IMR-90 (cell line): Measurements from ENCODE around the gene PLBD2. TPM values are rescaled to one million over a fixed set of nuclear protein-coding genes. Genes with fewer than 3 reads are reported as not detected.

Source experiments
- ATAC-seq: fragments of 200-7000 bp; cut with Tn5 transposase; 2 replicates; pipeline ENCODE4 v1.9.1; 2020; ENCODE audit warnings: low read depth, mild to moderate bottlenecking, moderate library complexity
- BruUV-seq: library from RNA; stranded (reverse); fragments of 400-500 nt; replicated peaks from 2 replicates; lab custom pipeline; 2021; lab: Mats Ljungman, UMichigan
- CTCF ChIA-PET: fragments of 300-600 bp; formaldehyde crosslinking; extraction: SDS; loops from one replicate; lab custom pipeline; 2021; ENCODE audit warnings: antibody characterized with exemption; lab: Yijun Ruan, JAX
- POLR2A ChIA-PET: fragments of 300-600 bp; sonication (Branson Sonifier 250); formaldehyde crosslinking; loops from one replicate; lab custom pipeline; 2022; ENCODE audit warnings: antibody characterized with exemption; ENCODE audit not compliant: unreplicated experiment; lab: Charles Lee
- DNase-seq: peaks from one replicate; pipeline ENCODE4 v3.0.0; 2013
- H2AFZ ChIP-seq: replicated peaks from 2 replicates; pipeline ENCODE3; 2013; ENCODE audit warnings: low read length, mild to moderate bottlenecking; ENCODE audit not compliant: poor library complexity
- H2AK5ac ChIP-seq: 2 replicates; pipeline ENCODE4 v1.6.1; 2013; ENCODE audit warnings: low read depth, low read length, inconsistent platforms
- H2AK9ac ChIP-seq: replicated peaks from 2 replicates; pipeline ENCODE3; 2013; ENCODE audit warnings: mild to moderate bottlenecking, low read depth, low read length, moderate library complexity; ENCODE audit not compliant: poor library complexity
- H2BK120ac ChIP-seq: 2 replicates; pipeline ENCODE4 v1.6.1; 2013; ENCODE audit warnings: low read depth, low read length, inconsistent platforms
- H2BK15ac ChIP-seq: 3 replicates; pipeline ENCODE4 v1.6.1; 2013; ENCODE audit warnings: low read depth, low read length, inconsistent platforms
- H2BK20ac ChIP-seq: 2 replicates; pipeline ENCODE4 v1.6.1; 2013; ENCODE audit warnings: low read depth, mild to moderate bottlenecking, inconsistent platforms, low read length, moderate library complexity
- H2BK5ac ChIP-seq: 2 replicates; pipeline ENCODE4 v1.6.1; 2013; ENCODE audit warnings: mild to moderate bottlenecking, low read depth, low read length, inconsistent platforms; ENCODE audit not compliant: poor library complexity, severe bottlenecking
- H3K14ac ChIP-seq: replicated peaks from 2 replicates; pipeline ENCODE4 v1.6.1; 2013; ENCODE audit warnings: low read depth, low read length, inconsistent platforms
- H3K18ac ChIP-seq: 2 replicates; pipeline ENCODE4 v1.6.1; 2013; ENCODE audit warnings: low read depth, low read length, control low read depth
- H3K23ac ChIP-seq: 2 replicates; pipeline ENCODE4 v1.6.1; 2013; ENCODE audit warnings: low read depth, low read length, inconsistent platforms
- H3K27ac ChIP-seq: 2 replicates; pipeline ENCODE4 v1.5.1; 2013; ENCODE audit warnings: mild to moderate bottlenecking, control low read depth, low read length; ENCODE audit not compliant: insufficient read depth
- H3K27me3 ChIP-seq: 2 replicates; pipeline ENCODE4 v1.6.1; 2013; ENCODE audit warnings: low read length; ENCODE audit not compliant: control insufficient read depth, insufficient read depth
- H3K36me3 ChIP-seq: 2 replicates; pipeline ENCODE4 v1.6.1; 2013; ENCODE audit warnings: low read length, mixed read lengths; ENCODE audit not compliant: control insufficient read depth, insufficient read depth
- H3K4ac ChIP-seq: 2 replicates; pipeline ENCODE4 v1.6.1; 2013; ENCODE audit warnings: low read depth, low read length, inconsistent platforms
- H3K4me1 ChIP-seq: 2 replicates; pipeline ENCODE4 v1.6.1; 2013; ENCODE audit warnings: low read length, mixed read lengths; ENCODE audit not compliant: control insufficient read depth, insufficient read depth
- H3K4me2 ChIP-seq: 2 replicates; pipeline ENCODE4 v1.6.1; 2013; ENCODE audit warnings: low read depth, mild to moderate bottlenecking, control low read depth, low read length, moderate library complexity
- H3K4me3 ChIP-seq: 2 replicates; pipeline ENCODE4 v1.5.1; 2013; ENCODE audit warnings: low read depth, mild to moderate bottlenecking, control low read depth, low read length, moderate library complexity; ENCODE audit not compliant: insufficient read depth
- H3K56ac ChIP-seq: 2 replicates; pipeline ENCODE4 v1.6.1; 2013; ENCODE audit warnings: low read length, inconsistent platforms; ENCODE audit not compliant: insufficient read depth; ENCODE audit errors: extremely low read depth
- H3K79me1 ChIP-seq, 2 experiments: 2 replicates each; pipeline ENCODE4 v1.6.1; 2013; ENCODE audit warnings: low read length in 2 of 2, inconsistent platforms in 1 of 2, low read depth in 1 of 2
- H3K9ac ChIP-seq: 2 replicates; pipeline ENCODE4 v1.6.1; 2013; ENCODE audit warnings: low read depth, low read length, control low read depth
- H3K9me1 ChIP-seq: 2 replicates; pipeline ENCODE4 v1.6.1; 2013; ENCODE audit warnings: low read length, inconsistent platforms; ENCODE audit not compliant: insufficient read depth
- H3K9me3 ChIP-seq: 2 replicates; pipeline ENCODE4 v1.6.1; 2013; ENCODE audit warnings: low read length; ENCODE audit not compliant: control insufficient read depth, insufficient read depth
- H4K20me1 ChIP-seq: 2 replicates; pipeline ENCODE4 v1.6.1; 2013; ENCODE audit warnings: low read length, inconsistent platforms; ENCODE audit not compliant: insufficient read depth
- H4K5ac ChIP-seq: 2 replicates; pipeline ENCODE4 v1.6.1; 2013; ENCODE audit warnings: mild to moderate bottlenecking, low read depth, low read length, control low read depth
- H4K8ac ChIP-seq, 2 experiments: 2 replicates each; pipeline ENCODE4 v1.6.1; 2013; ENCODE audit warnings: low read depth in 2 of 2, low read length in 2 of 2, control low read depth in 1 of 2, inconsistent platforms in 1 of 2
- H4K91ac ChIP-seq: 2 replicates; pipeline ENCODE4 v1.6.1; 2013; ENCODE audit warnings: low read depth, low read length, inconsistent platforms; ENCODE audit not compliant: insufficient read depth
- BHLHE40 ChIP-seq: fragments of 150-350 bp; IDR thresholded peaks from 2 replicates; pipeline ENCODE4 v1.6.1; 2016; ENCODE audit warnings: mild to moderate bottlenecking, low read depth, low read length
- CEBPB ChIP-seq: IDR thresholded peaks from 2 replicates; pipeline ENCODE4 v1.6.1; 2012; ENCODE audit warnings: low read depth, low read length, improper control_type of control experiment
- CHD1 ChIP-seq: IDR thresholded peaks from 2 replicates; pipeline ENCODE4 v1.6.1; 2012; ENCODE audit warnings: low read depth, low read length, improper control_type of control experiment
- CTCF ChIP-seq: conservative IDR thresholded peaks from 2 replicates; pipeline ENCODE4 v1.5.1; 2012; ENCODE audit warnings: mild to moderate bottlenecking, low read depth, low read length, improper control_type of control experiment
- ELK1 ChIP-seq: fragments of 150-350 bp; IDR thresholded peaks from 2 replicates; pipeline ENCODE4 v1.6.1; 2016; ENCODE audit warnings: low read depth, mild to moderate bottlenecking, low read length, moderate library complexity, borderline replicate concordance
- FOS ChIP-seq: fragments of 150-350 bp; IDR thresholded peaks from 2 replicates; pipeline ENCODE4 v1.6.1; 2016; ENCODE audit warnings: low read depth, low read length
- MAFK ChIP-seq: IDR thresholded peaks from 2 replicates; pipeline ENCODE4 v1.6.1; 2012; ENCODE audit warnings: low read depth, low read length, improper control_type of control experiment
- MAZ ChIP-seq: IDR thresholded peaks from 2 replicates; pipeline ENCODE4 v1.6.1; 2012; ENCODE audit warnings: low read depth, mild to moderate bottlenecking, low read length, improper control_type of control experiment, moderate library complexity, borderline replicate concordance
- MXI1 ChIP-seq: IDR thresholded peaks from 2 replicates; pipeline ENCODE4 v1.6.1; 2012; ENCODE audit warnings: low read depth, mild to moderate bottlenecking, low read length, moderate library complexity, borderline replicate concordance
- NFE2L2 ChIP-seq: fragments of 150-350 bp; IDR thresholded peaks from 2 replicates; pipeline ENCODE4 v1.6.1; 2016; ENCODE audit warnings: low read depth, mild to moderate bottlenecking, low read length
- POLR2A ChIP-seq: IDR thresholded peaks from 2 replicates; pipeline ENCODE4 v1.6.1; 2012; ENCODE audit warnings: mild to moderate bottlenecking, low read depth, low read length
- RAD21 ChIP-seq: IDR thresholded peaks from 2 replicates; pipeline ENCODE4 v1.6.1; 2012; ENCODE audit warnings: low read length, improper control_type of control experiment
- RCOR1 ChIP-seq: IDR thresholded peaks from 2 replicates; pipeline ENCODE4 v1.6.1; 2012; ENCODE audit warnings: mild to moderate bottlenecking, low read length, improper control_type of control experiment; ENCODE audit not compliant: insufficient replicate concordance
- RFX5 ChIP-seq: IDR thresholded peaks from 2 replicates; pipeline ENCODE4 v1.8.0; 2012; ENCODE audit warnings: low read depth, mild to moderate bottlenecking, low read length, moderate library complexity
- SMC3 ChIP-seq: fragments of 150-350 bp; IDR thresholded peaks from 2 replicates; pipeline ENCODE4 v1.6.1; 2016; ENCODE audit warnings: low read depth, mild to moderate bottlenecking, antibody characterized with exemption, low read length, moderate library complexity
- USF2 ChIP-seq: fragments of 150-350 bp; IDR thresholded peaks from 2 replicates; pipeline ENCODE4 v1.6.1; 2017; ENCODE audit warnings: mild to moderate bottlenecking, antibody characterized with exemption, low read length, low read depth
- WGBS, 2 experiments: methylation state at CpG; one replicate each; pipeline versions ENCODE4 v1.1.5 to v1.1.7; 2013; ENCODE audit warnings: missing lambda C conversion rate in 2 of 2; ENCODE audit not compliant: insufficient read length in 1 of 2; ENCODE audit errors: extremely low coverage in 2 of 2; 5-methylcytosine and 5-hydroxymethylcytosine counted together
- dilution Hi-C: fragments of 300-500 bp; cut with HindIII; formaldehyde crosslinking; loops from one replicate; pipeline ENCODE4 v1.14.3; 2018; ENCODE audit warnings: low sequenced_read_pairs; ENCODE audit not compliant: unreplicated experiment
- in situ Hi-C: fragments of 300-500 bp; cut with MboI; formaldehyde crosslinking; loops from 3 replicates; pipeline ENCODE4 v1.14.3; 2019; ENCODE audit warnings: low sequenced_read_pairs, inconsistent platforms, mixed read lengths
- intact Hi-C: fragments of 100-400 bp; cut with micrococcal nuclease; formaldehyde crosslinking; loops from 2 replicates; pipeline ENCODE4 v1.10.0; 2022
- polyA plus RNA-seq, 3 experiments: library from polyadenylated mRNA; depleted of rRNA; stranded (reverse); fragments of >200 nt; gene quantifications; 2 replicates each; pipeline ENCODE4 v1.2.3, GENCODE V29; 2012; ENCODE audit warnings: low replicate concordance in 1 of 3
- total RNA-seq: library from RNA; depleted of rRNA; stranded (reverse); fragments of >200 nt; gene quantifications from 2 replicates; pipeline ENCODE4 v1.2.3, GENCODE V29; 2012

PLBD2 gene
- total and polyA plus RNA-seq, 2 of the 4 experiments (the other 2 are of a cell fraction), result 7.3 to 44.5 TPM

GRCh38 chr12:113387631-113388030 lies 29.2 kb downstream of the PLBD2 start:
- ATAC-seq, result no peak
- dilution Hi-C loops (no loop called here), in situ Hi-C loops (no loop called here)

More at GRCh38 chr12:113387631-113388030, 29.2 kb downstream of the PLBD2 start:
- intact Hi-C loops, result no loop called here
- no peaks in the 10 kb centered on the region for H3K79me1 ChIP-seq
- no peak overlapping the region for H4K91ac ChIP-seq
- no peak overlapping the region for H3K4me2 ChIP-seq
- no peak overlapping the region for H2AFZ ChIP-seq
- H4K8ac ChIP-seq, result no peak overlapping the region
- no peak for DNase-seq
- no peaks in the 10 kb centered on the region for H3K9me3 ChIP-seq
- H3K56ac ChIP-seq, result no peak overlapping the region
- H3K4me1 ChIP-seq, result no peaks in the 10 kb centered on the region
- H3K9ac ChIP-seq, result no peak overlapping the region
- H2BK20ac ChIP-seq, result no peak overlapping the region
- H2BK15ac ChIP-seq, result no peak overlapping the region
- no peak overlapping the region for H2BK5ac ChIP-seq
- no peak overlapping the region for H2AK9ac ChIP-seq
- no peak overlapping the region for H3K4ac ChIP-seq
- H4K5ac ChIP-seq, result no peak overlapping the region
- POLR2A ChIA-PET, result no interaction called here
- no peak overlapping the region for H3K27ac ChIP-seq
- H3K4me3 ChIP-seq, result no peak overlapping the region
- H3K36me3 ChIP-seq, result peaks cover 28% of the 10 kb centered on the region
- BruUV-seq, result no TSS peak
- no peaks in the 10 kb centered on the region for H3K27me3 ChIP-seq
- H2BK120ac ChIP-seq, result no peak overlapping the region
- no peak overlapping the region for H3K18ac ChIP-seq
- WGBS, 2 experiments, result 100% methylated on average over 2 of the region's 11 CpGs; no CpG with 5 or more reads in 1 of the 2 experiments
- TF ChIP-seq MXI1 (no peak), MAFK (no peak), MAZ (no peak), SMC3 (no peak), CTCF (no peak), NFE2L2 (no peak), CEBPB (no peak), BHLHE40 (no peak), RFX5 (no peak), POLR2A (no peak), RCOR1 (no peak), CHD1 (no peak), FOS (no peak), ELK1 (no peak), RAD21 (no peak), USF2 (no peak)
- H2AK5ac ChIP-seq, result no peak overlapping the region
- H4K20me1 ChIP-seq, result no peaks in the 10 kb centered on the region
- no peaks in the 10 kb centered on the region; the same call in 1 of the 2 replicates for H3K9me1 ChIP-seq
- CTCF ChIA-PET, result no interaction called here
- H3K14ac ChIP-seq, result no peak overlapping the region
- no peak overlapping the region for H3K23ac ChIP-seq
